ENCODE measurements around the gene GFI1. TPM values are rescaled to one million over a fixed set of nuclear protein-coding genes. Genes with fewer than 3 reads are reported as not detected.

Gene GFI1
- total RNA-seq, 1 experiment from 2014 or later: 0.31 TPM

GRCh38 chr1:92487078-92487605, 417 bp upstream of the GFI1 start:
- DNase-seq: no peak
- no peak for TF ChIP-seq CTCF (IDR thresholded peaks at IDR 0.05; ENCODE audit: unreplicated experiment)
- CTCF ChIA-PET: no interaction called here
- H3K27me3 Mint-ChIP-seq (ENCODE audit: unreplicated experiment): peaks cover 70% of the 10 kb centered on the region
- H3K36me3 Mint-ChIP-seq (ENCODE audit: insufficient read depth, unreplicated experiment): peaks cover 42% of the 10 kb centered on the region
- H3K9me3 Mint-ChIP-seq (ENCODE audit: low read depth, unreplicated experiment): no peaks in the 10 kb centered on the region
- no peak overlapping the region for H3K27ac Mint-ChIP-seq (ENCODE audit: unreplicated experiment)
- BruUV-seq (replicated peaks): no TSS peak
- peak overlapping the region; percentile 75 for H3K4me3 Mint-ChIP-seq (ENCODE audit: low read depth, unreplicated experiment)
- peaks cover 9% of the 10 kb centered on the region for H3K4me1 Mint-ChIP-seq (ENCODE audit: low read depth, unreplicated experiment)
- intact Hi-C loops (cut with micrococcal nuclease; ENCODE audit: unreplicated experiment): loop anchor here (10.0 kb wide), 1 partner anchor 98 kb away; no protein-coding TSS in a partner anchor

- Mint-ChIP-seq H3K9me3 (ENCODE audit: low read depth, unreplicated experiment) (no peaks in the 10 kb centered on the region), H3K4me3 (ENCODE audit: low read depth, unreplicated experiment) (peak overlapping the region; percentile 75), H3K36me3 (ENCODE audit: insufficient read depth, unreplicated experiment) (peaks cover 51% of the 10 kb centered on the region), H3K27me3 (ENCODE audit: unreplicated experiment) (peaks cover 85% of the 10 kb centered on the region), H3K27ac (ENCODE audit: unreplicated experiment) (no peak overlapping the region), H3K4me1 (ENCODE audit: low read depth, unreplicated experiment) (peaks cover 20% of the 10 kb centered on the region)
- TF ChIP-seq CTCF (IDR thresholded peaks at IDR 0.05; ENCODE audit: unreplicated experiment): peak; percentile 64
- CTCF ChIA-PET: interaction anchor here (0.5 to 1.0 kb wide), 4 partner anchors 11 to 134 kb away, joined by 3 to 4 read pairs (median 4); no protein-coding TSS in a partner anchor
- peak; percentile 84 for DNase-seq
- BruUV-seq (replicated peaks): no TSS peak
- intact Hi-C loops (cut with micrococcal nuclease; ENCODE audit: unreplicated experiment): loop anchor here (10.0 kb wide), 1 partner anchor 99 kb away; no protein-coding TSS in a partner anchor
Measured at GRCh38 chr1:92485381-92486250, 1.1 kb downstream of the GFI1 start.

DNA sequence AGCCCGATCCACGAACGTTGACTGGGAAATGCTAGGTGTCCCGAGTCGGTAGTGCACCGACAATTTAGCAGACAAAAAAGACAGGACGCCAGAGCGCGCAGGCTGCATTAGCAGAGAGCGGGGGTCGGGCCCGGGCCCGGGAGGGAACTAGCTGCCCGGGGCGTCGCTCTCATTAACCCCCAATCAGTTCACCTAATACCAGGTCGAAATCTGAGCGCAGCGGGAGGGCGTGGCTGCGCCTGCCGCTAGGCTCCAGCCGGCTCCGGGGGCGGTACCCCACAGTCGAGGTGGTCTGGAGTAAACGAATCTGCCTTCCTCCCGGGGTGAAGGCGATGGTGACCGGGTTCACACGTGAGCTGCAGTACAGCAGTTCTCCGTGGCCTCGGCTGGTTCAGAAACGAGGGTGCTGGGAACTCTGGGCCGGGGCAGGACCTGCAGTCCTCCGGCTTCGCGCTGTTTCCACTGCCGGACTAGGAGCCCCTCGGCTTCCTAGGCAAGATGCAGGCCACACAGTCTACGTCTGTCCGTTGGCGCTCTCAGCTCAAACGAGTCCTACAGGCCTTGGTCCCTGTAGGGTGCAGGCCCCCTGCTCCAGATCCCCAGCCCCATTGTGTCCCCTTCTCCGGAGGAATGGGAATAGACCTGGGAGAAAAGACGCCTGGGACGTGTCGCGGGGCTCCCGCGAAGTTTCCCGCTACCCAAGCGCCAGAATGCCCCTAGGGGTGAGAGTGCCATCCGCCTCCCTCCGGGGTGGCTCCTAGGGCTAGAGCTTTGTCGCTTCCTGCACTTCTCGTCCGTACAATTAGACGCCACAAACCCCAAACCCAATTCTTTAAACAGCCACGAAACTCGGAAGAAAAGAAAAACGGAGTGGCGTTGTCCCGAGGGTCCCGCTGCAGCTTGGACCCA, 2.0 kb downstream of the GFI1 start:
- DNase-seq: peak; percentile 34

More for the DNA sequence above, 2.0 kb downstream of the GFI1 start:
- no TSS peak for BruUV-seq (replicated peaks)
- intact Hi-C loops (cut with micrococcal nuclease; ENCODE audit: unreplicated experiment): loop anchor here (10.0 kb wide), 1 partner anchor 100 kb away; no protein-coding TSS in a partner anchor
- CTCF ChIA-PET: interaction anchor here (0.8 to 1.0 kb wide), 2 partner anchors 11 to 96 kb away, joined by 3 read pairs; no protein-coding TSS in a partner anchor
- peaks cover 94% of the 10 kb centered on the region for H3K27me3 Mint-ChIP-seq (ENCODE audit: unreplicated experiment)
- peaks cover 20% of the 10 kb centered on the region for H3K4me1 Mint-ChIP-seq (ENCODE audit: low read depth, unreplicated experiment)
- H3K4me3 Mint-ChIP-seq (ENCODE audit: low read depth, unreplicated experiment): peak overlapping the region; percentile 75
- H3K9me3 Mint-ChIP-seq (ENCODE audit: low read depth, unreplicated experiment): no peaks in the 10 kb centered on the region
- peaks cover 51% of the 10 kb centered on the region for H3K36me3 Mint-ChIP-seq (ENCODE audit: insufficient read depth, unreplicated experiment)
- no peak for TF ChIP-seq CTCF (IDR thresholded peaks at IDR 0.05; ENCODE audit: unreplicated experiment)
- H3K27ac Mint-ChIP-seq (ENCODE audit: unreplicated experiment): no peak overlapping the region
